HG02981 (cell line): ENCODE results near the gene RELN.

Source experiments
- ATAC-seq: cut with Tn5 transposase; IDR thresholded peaks from one replicate; pipeline ENCODE4 v1.9.1; 2021; ENCODE audit warnings: mild to moderate bottlenecking, moderate library complexity; ENCODE audit not compliant: unreplicated experiment

The RELN gene

DNA sequence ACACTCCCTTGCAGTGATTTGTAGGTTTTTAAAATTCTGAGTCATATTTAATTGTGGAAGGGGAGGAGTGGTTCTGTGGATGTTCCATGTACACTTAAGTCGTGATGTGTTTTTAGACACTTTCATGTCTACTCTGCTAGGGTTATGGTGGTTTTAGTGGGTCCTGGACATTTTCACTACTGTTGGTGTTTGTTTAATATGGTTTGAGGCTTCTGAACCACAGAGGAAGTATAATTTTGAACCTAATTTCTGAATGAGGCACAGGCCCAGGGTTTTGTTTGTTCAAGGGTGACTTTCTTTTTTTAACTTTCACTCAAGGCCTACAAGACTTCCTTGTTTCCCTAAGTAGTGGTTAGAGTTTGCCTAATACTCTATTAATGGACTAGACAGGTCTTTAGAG is 556.7 kb downstream of the RELN start:
- ATAC-seq, result no peak

DNA sequence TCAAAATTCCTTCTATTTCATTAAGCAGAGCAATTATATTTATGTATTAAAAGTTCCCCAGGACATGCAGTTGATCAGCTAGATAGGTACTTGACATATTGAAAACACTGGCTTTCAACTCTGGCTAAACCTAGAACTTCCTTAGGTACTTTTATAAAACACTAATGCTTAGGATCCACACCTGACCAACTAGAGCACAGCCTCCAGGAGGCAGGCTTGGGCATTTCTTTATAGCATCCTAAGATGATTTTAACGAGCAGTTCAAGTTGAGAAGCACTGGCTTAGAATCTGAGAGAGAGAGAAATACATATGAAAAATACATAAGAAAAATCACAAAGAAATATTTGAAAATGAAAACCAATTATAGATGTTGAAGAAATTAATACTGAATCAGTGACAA is 564.3 kb downstream of the RELN start:
- no peak for ATAC-seq

DNA sequence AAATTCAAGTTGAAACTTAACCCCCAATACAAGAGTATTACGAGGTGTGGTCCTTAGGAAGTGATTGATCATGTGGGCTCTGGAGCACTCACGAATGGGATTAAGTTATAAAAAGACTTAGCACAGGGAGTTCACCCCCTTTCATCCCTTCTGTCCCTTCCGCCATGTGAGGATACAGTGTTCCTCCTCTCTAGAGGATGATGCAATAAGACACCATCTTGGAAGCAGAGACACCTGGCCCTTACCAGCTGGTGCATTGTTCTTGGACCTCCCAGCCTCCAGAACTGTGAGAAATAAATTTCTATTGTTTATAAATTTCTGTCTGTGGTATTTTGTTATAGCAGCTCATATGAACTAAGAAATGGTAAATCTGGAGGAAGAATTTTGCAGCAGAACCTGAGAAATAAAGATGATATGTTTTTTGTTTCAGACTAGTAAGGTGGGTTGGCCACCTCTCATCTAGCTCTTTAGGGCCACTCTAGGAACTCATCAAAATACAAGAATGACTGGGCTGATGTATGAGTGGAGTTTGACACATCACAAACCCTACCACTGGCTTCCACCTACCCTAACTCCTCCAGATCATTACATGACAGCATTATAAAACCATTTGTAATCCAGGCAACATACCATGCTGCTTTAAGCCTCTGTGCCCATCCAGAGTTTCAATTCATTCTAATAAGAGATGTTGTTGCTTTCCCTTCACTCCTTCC is 565.8 kb downstream of the RELN start:
- no peak for ATAC-seq
